SU-DHL-6 (cell line): ENCODE data around the gene ADGRG1.

Experiments
- H2AFZ ChIP-seq: fragments of 200-600 bp; sonication (generic); 2 replicates; pipeline ENCODE4 v1.6.1; 2014; ENCODE audit warnings: low read depth, mild to moderate bottlenecking, moderate library complexity, mixed read lengths, antibody characterized with exemption, low read length; ENCODE audit not compliant: severe bottlenecking
- H3F3A ChIP-seq: fragments of 200-600 bp; shearing (Covaris generic); 2 replicates; pipeline ENCODE4 v1.6.0; 2016; ENCODE audit warnings: antibody characterized with exemption, mild to moderate bottlenecking; ENCODE audit not compliant: insufficient read depth
- H3K27ac ChIP-seq: fragments of 200-600 bp; sonication (generic); 2 replicates; pipeline ENCODE4 v1.5.1; 2016; ENCODE audit warnings: low read depth, mild to moderate bottlenecking, low read length, moderate library complexity, mixed read lengths
- H3K27me3 ChIP-seq: fragments of 200-600 bp; sonication (generic), shearing (Covaris generic); 2 replicates; pipeline ENCODE4 v1.6.0; 2014; ENCODE audit warnings: mild to moderate bottlenecking, low read length
- H3K36me3 ChIP-seq: fragments of 200-600 bp; sonication (generic); 2 replicates; pipeline ENCODE4 v1.6.1; 2014; ENCODE audit warnings: mild to moderate bottlenecking, low read length, mixed read lengths
- H3K4me2 ChIP-seq: fragments of 300-600, 200-600 bp; shearing (Covaris generic), sonication (generic); 2 replicates; pipeline ENCODE4 v1.6.0; 2014; ENCODE audit warnings: low read length, low read depth, mild to moderate bottlenecking; ENCODE audit not compliant: poor library complexity, severe bottlenecking
- H3K4me3 ChIP-seq: fragments of 200-600 bp; sonication (generic); 2 replicates; pipeline ENCODE4 v1.5.1; 2014; ENCODE audit warnings: antibody characterized with exemption, low read length, mild to moderate bottlenecking, mixed read lengths; ENCODE audit not compliant: insufficient read depth, poor library complexity, severe bottlenecking
- H3K79me2 ChIP-seq: fragments of 200-600 bp; sonication (generic); 2 replicates; pipeline ENCODE4 v1.6.1; 2014; ENCODE audit warnings: mild to moderate bottlenecking, low read length, moderate library complexity; ENCODE audit not compliant: insufficient read depth
- H3K9ac ChIP-seq: fragments of 200-600 bp; sonication (generic); 2 replicates; pipeline ENCODE4 v1.7.0; 2014; ENCODE audit warnings: mild to moderate bottlenecking, low read length
- H3K9me2 ChIP-seq: fragments of 200-600 bp; sonication (generic); replicated peaks from 2 replicates; pipeline ENCODE4 v1.6.1; 2014; ENCODE audit warnings: low read length; ENCODE audit not compliant: insufficient read depth
- H3K9me3 ChIP-seq: fragments of 200-600 bp; sonication (generic); 2 replicates; pipeline ENCODE4 v1.6.1; 2014; ENCODE audit warnings: low read length, mixed read lengths; ENCODE audit not compliant: insufficient read depth
- H4K20me1 ChIP-seq: fragments of 200-600 bp; sonication (generic); 2 replicates; pipeline ENCODE4 v1.6.1; 2014; ENCODE audit warnings: low read depth, mild to moderate bottlenecking, antibody characterized with exemption, low read length, moderate library complexity, mixed read lengths
- EZH2phosphoT487 ChIP-seq: fragments of 200-600 bp; sonication (generic), shearing (Covaris generic); conservative IDR thresholded peaks from 2 replicates; pipeline ENCODE4 v1.6.1; 2018; ENCODE audit warnings: mild to moderate bottlenecking, antibody characterized with exemption, low read length, moderate library complexity, mixed read lengths
- TF ChIP-seq, protein P1 (sequence below): fragments of 200-600 bp; sonication (generic); IDR thresholded peaks from one replicate; pipeline ENCODE4 v1.5.1; 2017; ENCODE audit warnings: antibody characterized with exemption, mild to moderate bottlenecking, low read length, moderate library complexity; ENCODE audit not compliant: insufficient read depth, poor library complexity, severe bottlenecking

The ADGRG1 gene

DNA sequence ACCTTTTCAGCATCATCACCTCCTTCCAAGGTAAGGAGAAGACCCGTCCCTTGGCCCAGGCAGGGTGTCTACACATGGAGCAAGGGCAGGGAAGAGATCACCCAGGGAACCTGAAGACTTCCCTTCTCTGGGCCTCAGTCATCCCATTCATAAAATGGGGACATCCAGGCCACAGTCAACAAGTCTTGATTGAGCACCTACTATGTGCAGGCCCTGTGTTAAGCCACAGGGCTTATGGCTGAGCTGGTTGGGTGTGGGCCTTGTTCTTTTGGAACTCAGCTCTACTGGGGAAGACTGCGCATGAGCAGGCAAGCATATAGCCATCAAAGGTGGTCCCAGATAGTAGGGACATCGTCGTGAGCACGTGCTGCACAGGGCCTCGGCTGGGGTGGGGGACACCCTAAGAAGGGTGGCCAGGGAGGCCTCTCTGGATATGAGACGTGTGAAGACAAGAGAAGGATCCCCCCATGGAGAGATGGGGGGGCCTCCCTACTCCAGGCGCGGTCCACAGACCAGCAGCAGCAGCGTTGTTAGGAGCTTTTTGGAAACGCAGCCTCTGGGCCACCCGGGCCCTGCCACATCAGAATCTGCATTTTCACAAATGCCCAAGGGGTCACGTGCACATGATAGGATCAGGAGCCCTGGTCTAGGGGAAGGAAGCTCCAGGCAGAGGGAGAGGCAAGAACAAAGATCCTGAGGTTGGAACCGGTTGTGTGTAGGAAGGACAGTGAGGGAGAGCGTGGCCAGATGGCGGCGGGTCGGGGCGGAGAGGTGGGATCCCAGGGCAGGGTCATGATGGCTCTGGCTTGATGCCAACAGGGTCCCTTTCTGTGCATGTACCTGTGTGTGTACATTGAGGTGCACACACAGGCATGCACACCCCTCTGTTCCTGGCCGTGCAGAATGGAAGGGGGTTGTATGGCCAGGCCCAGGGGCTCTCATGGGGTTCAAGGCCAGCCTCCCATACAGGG, 33.8 kb downstream of the ADGRG1 start:
- no peaks in the 10 kb centered on the region for H3K36me3 ChIP-seq
- no peaks in the 10 kb centered on the region for H3K9me3 ChIP-seq
- no peaks in the 10 kb centered on the region for H3K79me2 ChIP-seq
- H3K4me3 ChIP-seq: no peak overlapping the region
- no peaks in the 10 kb centered on the region for H3K27me3 ChIP-seq
- H3F3A ChIP-seq: no peaks in the 10 kb centered on the region
- H3K9ac ChIP-seq: no peak overlapping the region
- H3K9me2 ChIP-seq: no peaks in the 10 kb centered on the region
- H2AFZ ChIP-seq: no peak overlapping the region
- H4K20me1 ChIP-seq: no peaks in the 10 kb centered on the region
- H3K4me2 ChIP-seq: no peak overlapping the region
- no peak for TF ChIP-seq EZH2phosphoT487
- TF ChIP-seq, protein P1, sequence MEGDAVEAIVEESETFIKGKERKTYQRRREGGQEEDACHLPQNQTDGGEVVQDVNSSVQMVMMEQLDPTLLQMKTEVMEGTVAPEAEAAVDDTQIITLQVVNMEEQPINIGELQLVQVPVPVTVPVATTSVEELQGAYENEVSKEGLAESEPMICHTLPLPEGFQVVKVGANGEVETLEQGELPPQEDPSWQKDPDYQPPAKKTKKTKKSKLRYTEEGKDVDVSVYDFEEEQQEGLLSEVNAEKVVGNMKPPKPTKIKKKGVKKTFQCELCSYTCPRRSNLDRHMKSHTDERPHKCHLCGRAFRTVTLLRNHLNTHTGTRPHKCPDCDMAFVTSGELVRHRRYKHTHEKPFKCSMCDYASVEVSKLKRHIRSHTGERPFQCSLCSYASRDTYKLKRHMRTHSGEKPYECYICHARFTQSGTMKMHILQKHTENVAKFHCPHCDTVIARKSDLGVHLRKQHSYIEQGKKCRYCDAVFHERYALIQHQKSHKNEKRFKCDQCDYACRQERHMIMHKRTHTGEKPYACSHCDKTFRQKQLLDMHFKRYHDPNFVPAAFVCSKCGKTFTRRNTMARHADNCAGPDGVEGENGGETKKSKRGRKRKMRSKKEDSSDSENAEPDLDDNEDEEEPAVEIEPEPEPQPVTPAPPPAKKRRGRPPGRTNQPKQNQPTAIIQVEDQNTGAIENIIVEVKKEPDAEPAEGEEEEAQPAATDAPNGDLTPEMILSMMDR: no peak
- no peak overlapping the region for H3K27ac ChIP-seq

DNA sequence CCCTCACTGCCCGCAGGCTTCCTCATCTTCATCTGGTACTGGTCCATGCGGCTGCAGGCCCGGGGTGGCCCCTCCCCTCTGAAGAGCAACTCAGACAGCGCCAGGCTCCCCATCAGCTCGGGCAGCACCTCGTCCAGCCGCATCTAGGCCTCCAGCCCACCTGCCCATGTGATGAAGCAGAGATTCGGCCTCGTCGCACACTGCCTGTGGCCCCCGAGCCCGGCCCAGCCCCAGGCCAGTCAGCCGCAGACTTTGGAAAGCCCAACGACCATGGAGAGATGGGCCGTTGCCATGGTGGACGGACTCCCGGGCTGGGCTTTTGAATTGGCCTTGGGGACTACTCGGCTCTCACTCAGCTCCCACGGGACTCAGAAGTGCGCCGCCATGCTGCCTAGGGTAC, 35.0 kb downstream of the ADGRG1 start:
- TF ChIP-seq, protein P1: no peak
- no peak for TF ChIP-seq EZH2phosphoT487
- H3K9me3 ChIP-seq: no peaks in the 10 kb centered on the region

DNA sequence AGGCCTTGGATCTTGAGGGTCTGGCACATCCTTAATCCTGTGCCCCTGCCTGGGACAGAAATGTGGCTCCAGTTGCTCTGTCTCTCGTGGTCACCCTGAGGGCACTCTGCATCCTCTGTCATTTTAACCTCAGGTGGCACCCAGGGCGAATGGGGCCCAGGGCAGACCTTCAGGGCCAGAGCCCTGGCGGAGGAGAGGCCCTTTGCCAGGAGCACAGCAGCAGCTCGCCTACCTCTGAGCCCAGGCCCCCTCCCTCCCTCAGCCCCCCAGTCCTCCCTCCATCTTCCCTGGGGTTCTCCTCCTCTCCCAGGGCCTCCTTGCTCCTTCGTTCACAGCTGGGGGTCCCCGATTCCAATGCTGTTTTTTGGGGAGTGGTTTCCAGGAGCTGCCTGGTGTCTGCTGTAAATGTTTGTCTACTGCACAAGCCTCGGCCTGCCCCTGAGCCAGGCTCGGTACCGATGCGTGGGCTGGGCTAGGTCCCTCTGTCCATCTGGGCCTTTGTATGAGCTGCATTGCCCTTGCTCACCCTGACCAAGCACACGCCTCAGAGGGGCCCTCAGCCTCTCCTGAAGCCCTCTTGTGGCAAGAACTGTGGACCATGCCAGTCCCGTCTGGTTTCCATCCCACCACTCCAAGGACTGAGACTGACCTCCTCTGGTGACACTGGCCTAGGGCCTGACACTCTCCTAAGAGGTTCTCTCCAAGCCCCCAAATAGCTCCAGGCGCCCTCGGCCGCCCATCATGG, 35.7 kb downstream of the ADGRG1 start:
- no peak overlapping the region for H3K4me2 ChIP-seq
- TF ChIP-seq, protein P1: no peak
- no peak for TF ChIP-seq EZH2phosphoT487
- H3K9ac ChIP-seq: no peak overlapping the region

More for the DNA sequence above, 35.0 kb downstream of the ADGRG1 start:
- Histone ChIP-seq H4K20me1 (no peaks in the 10 kb centered on the region), H3K4me2 (no peak overlapping the region), H3K79me2 (no peaks in the 10 kb centered on the region), H3K4me3 (no peak overlapping the region), H3K27ac (no peak overlapping the region), H3K36me3 (no peaks in the 10 kb centered on the region), H3K9ac (no peak overlapping the region), H3K27me3 (no peaks in the 10 kb centered on the region), H3F3A (no peaks in the 10 kb centered on the region), H3K9me2 (no peaks in the 10 kb centered on the region), H2AFZ (no peak overlapping the region)

More for the DNA sequence above, 35.7 kb downstream of the ADGRG1 start:
- no peaks in the 10 kb centered on the region for H3K79me2 ChIP-seq
- H3K27ac ChIP-seq: no peak overlapping the region
- no peaks in the 10 kb centered on the region for H3K27me3 ChIP-seq
- H3K4me3 ChIP-seq: no peak overlapping the region
- H3K9me2 ChIP-seq: no peaks in the 10 kb centered on the region
- H3K36me3 ChIP-seq: no peaks in the 10 kb centered on the region
- H2AFZ ChIP-seq: no peak overlapping the region
- H3F3A ChIP-seq: no peaks in the 10 kb centered on the region
- no peaks in the 10 kb centered on the region for H3K9me3 ChIP-seq
- H4K20me1 ChIP-seq: no peaks in the 10 kb centered on the region
